ENCODE results near the gene DGCR8.
"Not testable (repeated sequence)": the region's sequence is repeated elsewhere in the genome, so short reads cannot be mapped to it uniquely, and the experiment has no call there.

The DGCR8 gene

GRCh38 chr22:20156611-20157429 lies 76.8 kb downstream of the DGCR8 start:
- DNase-seq = peak; percentile 70

GRCh38 chr22:20157430-20158183 lies 77.6 kb downstream of the DGCR8 start:
- DNase-seq = no peak

GRCh38 chr22:20158391-20159036 lies 78.5 kb downstream of the DGCR8 start:
- DNase-seq = no peak

GRCh38 chr22:20159076-20159475 lies 79.0 kb downstream of the DGCR8 start:
- DNase-seq = no peak

GRCh38 chr22:20159531-20159930 lies 79.5 kb downstream of the DGCR8 start:
- DNase-seq = not testable (repeated sequence)

- DNase-seq = no peak
Measured at GRCh38 chr22:20160041-20160440, 80.0 kb downstream of the DGCR8 start.
